HG02852 (cell line): ENCODE measurements around the gene FHOD3.
A peak's percentile ranks its signal among the peaks of the same experiment; 100 is the strongest.
"Not testable (repeated sequence)": the region's sequence is repeated elsewhere in the genome, so short reads cannot be mapped to it uniquely, and the experiment has no call there.

Experiments used
- ATAC-seq: cut with Tn5 transposase; IDR thresholded peaks from one replicate; pipeline ENCODE4 v1.9.1; 2021; ENCODE audit warnings: mild to moderate bottlenecking, moderate library complexity; ENCODE audit not compliant: unreplicated experiment

Gene FHOD3

DNA sequence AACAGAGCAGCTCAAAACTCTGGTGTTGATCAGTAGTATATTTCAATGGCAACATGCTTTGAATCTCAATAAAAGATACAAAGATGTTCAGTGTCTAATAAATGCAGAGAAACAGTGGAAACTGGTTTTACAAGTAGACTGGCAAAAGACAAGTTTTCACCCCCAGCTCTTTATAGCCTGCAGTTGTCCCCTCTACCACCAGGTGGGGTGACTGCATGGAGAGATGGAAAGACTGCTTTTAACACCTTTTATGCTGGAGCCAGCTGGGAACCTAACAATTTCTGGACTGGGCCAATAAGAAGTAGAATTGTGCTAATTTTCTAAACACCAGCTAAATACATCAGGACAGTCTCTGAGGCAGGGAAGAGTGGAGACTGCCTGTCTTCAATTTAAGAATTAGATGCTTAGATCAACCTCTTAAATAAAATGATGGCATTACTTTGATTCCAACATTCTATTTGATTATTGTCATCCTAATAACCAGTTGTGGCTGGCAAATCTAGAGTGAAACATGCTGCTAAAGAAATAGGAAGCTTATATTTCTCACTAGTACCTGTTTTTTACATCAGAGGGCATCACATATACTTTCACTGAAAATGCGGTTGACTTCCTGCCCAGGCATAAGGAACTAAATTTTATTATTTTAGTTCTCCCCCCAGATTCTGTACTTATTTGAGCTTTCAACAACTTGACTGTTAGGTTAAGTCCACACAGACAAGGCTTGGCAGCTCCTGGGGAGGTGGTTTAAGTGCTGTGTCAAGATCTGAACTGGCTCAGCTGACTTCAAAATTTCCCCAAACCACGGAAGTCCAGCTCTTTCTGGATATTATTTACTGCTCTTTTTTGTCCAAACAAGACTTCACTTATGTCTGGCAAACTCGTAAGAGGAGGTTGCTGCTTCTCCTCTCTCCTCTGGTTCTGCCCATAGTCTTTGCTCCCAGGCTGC is 390.8 kb downstream of the FHOD3 start:
- peak; percentile 56 for ATAC-seq

DNA sequence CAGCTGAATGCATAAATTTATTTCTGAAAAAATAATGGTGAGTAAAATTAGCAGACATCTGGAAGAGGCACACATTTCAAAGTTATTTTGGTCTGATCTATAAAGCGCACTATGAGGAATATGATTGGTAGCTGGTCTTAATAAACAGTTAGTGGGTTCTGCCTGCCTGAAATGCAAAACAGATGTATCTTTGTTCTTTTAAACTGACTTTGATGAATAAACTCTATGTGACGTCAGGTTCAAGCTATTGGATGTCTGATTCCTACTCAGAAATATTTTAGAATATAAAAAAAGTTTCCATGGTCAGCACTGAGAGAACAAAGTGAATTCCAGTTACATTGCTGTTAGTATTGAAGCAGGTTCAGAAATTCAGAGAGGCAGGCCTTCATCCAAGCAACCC is 394.9 kb downstream of the FHOD3 start:
- no peak for ATAC-seq

DNA sequence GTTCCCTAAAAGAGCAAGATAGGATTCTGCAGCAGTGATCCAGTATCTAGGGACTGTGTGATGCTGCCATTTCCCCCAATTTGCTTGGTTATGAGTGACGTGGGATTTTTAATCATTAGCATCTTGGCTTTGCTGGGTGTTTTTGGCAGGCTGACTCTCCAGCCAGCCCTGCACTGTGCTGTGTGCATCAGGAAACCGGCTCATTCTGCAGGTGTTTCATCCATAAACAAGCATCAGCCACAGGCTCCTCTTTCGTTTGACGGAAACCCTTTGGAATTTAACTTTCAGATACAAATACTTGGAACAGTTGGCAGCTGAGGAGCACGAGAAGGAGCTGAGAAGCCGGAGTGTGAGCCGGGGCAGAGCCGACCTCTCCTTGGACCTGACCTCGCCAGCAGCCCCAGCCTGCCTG is 395.4 kb downstream of the FHOD3 start:
- no peak for ATAC-seq

DNA sequence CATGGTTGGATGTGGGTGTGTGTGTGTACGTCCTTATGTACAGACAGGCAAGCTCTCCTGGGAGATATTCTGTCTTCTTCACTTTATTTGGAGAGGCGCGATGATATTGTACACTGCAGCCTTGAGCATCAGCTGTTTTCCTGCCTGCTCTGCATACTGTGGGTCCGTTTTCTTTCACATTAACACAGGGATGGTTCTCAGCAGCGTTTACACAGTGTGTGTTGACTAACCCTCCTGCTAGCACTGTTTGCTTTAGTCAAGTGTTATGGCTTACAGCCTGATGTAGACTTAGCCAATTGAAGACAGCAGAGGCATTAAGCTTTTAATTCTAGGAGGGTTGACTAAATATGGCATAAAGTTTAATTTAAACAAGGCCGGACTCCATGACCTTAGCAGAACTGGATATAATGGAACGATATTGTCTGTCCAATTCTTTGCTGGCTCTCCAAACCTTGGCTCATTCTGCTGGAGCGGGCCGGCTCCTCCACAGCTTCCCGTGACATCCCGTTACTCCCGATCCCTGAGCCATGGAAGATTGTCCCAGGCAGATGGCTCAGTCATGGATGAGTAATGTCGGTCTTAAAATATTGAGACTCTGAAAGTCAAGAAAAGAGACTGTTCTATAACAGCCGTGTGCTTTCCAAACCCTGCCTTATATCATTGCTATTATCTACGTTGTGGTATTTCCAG is 396.6 kb downstream of the FHOD3 start:
- no peak for ATAC-seq

DNA sequence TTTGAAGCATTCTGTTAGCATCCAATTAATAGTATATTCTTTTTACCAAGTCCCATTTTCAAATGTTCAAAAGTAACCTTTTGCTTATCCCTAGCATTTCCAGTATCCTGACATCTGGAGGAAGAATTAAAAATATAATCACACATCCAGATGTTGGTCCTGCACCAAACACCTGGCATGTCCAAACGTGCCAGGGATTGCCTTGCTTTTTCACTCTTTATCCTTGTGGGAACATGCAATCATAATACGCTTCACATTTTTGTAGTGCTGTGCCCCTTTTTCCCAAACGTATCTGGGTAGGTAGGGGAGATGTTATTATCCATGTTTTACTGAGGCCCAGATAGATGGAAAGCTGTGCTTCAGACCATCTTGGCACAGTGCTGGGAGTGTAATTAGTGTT is 398.3 kb downstream of the FHOD3 start:
- no peak for ATAC-seq

DNA sequence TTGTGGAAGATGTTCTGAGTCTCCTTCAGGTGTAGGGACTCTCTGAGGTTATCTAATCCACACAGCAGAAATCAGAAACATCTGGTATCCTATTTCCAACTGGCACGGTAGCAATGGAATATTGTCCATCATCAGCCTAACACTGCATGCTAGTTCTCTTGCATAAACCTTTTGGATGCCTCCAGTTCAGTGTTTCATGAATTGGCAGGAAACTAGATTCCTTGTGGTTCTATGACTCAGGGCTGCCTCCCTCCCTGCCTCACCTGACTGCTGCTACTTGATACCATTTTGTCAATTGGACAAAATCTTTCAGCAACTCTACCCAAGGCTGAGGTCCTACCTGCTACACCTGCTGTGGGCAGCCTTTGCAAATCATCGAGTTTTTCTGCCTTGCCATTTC is 400.4 kb downstream of the FHOD3 start:
- ATAC-seq = no peak

DNA sequence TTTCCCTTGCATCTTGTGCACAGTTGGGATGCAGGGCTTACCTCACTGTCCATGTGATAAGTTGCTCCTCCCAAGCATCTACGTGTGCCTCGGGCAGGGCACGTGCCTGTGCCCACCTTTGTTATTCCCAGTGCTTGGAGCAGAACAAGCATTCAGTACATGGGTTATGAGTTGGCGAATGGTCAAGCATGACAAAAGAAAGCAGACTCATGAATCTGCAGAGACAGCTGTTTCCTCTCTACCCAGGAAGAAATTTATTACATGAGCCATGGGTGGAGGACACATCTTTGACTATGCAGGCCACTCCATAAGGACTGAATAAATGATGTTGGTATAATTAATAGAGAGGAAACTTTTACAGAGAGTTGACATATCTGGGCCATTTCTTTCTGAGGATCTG is 403.4 kb downstream of the FHOD3 start:
- ATAC-seq = no peak

DNA sequence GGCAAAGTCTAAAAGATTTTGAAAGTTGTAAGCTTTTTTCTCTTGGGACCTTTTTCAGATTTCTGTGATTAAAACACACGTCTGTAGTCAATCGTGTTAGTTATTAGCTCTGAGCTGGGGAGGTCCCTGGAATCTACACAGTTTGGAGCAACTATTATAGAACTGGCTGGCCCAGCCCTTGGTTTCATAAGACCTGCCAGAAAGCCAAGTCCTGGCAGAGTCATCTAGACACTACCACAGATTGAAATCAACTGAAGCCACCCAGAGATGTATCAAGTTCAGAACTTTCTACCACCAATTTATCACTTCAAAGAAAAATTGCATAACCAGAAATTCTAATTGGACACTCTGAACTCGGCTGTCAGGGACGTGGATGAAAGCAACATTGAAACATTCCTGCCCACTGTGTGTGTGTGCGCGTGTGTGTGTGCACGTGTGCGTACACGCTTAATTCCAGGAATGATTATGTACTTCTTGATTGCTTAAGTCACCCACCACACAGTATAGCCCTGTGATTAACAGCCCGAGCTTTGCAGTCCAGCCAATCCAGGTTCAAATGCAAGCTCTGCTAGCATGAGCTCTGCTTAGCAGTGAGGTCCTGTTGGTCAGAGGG is 405.0 kb downstream of the FHOD3 start:
- ATAC-seq = no peak

DNA sequence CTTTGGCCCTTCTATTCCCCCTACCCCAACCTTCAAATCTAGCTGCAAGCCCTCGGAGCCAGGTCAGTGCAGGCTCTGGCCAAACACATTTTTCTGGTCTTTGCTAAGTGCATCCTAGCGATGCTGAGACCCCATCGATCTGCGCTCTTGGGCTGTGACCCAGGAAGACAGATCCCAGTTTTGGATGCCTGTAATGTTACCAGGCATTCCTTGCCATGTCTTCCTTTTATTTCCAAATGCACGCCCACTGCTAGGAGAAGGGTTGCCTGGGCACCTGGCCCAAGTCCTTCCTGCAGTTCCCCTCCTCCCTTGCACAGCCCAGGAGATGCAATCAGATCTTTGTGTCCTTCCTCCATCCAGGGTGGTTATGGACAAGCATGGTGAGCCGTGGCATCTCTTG is 406.6 kb downstream of the FHOD3 start:
- ATAC-seq = no peak

DNA sequence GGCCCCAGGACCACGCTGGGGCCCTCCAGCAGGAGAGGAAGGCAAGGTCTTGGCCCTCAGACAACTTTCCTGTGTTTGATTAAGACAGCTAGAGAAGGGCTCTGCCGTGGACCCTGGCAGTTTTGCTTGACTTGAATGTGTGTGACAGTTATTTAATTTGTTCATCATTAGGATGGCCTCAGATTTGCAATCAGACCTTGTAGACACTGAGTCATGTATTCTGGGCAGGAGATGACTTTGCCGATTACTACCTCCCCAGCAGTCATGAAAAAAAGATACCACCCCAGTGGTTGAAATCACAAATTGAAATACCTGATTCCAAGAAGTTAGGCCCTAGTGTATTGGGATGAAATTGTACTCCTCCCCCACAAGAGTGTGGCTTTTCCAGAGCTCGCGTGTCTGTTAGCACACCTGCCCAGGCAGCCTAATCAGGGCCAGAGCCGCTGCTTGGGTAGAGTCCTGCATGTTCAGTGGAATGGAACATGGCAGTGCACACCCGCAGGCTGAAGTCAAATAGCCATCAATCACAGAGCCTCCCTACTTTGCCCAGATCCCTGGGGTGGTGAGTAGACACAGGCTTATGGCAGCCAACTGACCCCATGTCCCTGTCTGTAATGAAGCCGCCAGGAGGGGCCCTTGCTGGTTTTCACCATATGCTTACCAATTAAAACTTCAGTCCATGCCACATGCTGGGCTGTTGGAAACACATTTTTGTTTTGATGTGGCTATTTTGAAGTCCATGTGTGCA is 408.8 kb downstream of the FHOD3 start:
- no peak for ATAC-seq

DNA sequence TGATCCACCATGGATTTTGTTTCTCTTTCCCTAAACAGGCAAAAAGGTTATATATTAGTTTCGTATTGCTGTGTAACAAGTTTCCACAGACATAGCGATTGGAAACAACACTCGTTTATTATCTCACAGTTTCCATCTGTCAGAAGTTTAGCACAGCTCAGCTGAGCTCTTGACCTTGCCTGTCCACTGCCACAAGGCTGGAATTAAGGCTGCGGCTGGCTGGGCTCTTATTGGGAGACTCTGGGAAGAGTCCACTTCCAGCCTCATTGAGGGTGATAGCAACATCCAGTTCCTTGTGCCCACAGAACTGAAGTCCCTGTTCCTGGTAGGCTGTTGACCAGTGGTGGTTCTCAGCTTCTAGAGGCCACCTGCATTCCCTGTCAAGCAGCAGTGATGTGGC is 410.9 kb downstream of the FHOD3 start:
- ATAC-seq = no peak

DNA sequence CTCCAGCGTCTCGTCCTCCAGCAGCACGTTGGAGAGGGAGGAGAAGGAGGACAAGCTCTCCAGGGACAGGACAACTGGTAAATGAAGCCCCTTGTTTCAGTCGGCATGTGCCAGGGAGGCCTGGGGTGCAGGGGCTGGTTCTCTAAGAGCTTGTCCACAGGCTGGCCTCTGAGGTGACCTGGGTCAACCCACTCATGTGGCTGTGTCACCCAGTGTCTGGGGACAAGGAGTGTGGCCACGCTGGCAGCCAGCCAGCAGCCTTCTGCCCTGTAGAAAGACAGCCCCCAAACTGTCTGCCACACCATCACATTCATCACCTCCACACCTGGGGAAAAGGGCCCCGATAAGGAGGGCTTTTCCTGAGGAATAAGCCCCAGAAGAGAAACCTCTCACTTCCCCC is 411.8 kb downstream of the FHOD3 start:
- no peak for ATAC-seq

DNA sequence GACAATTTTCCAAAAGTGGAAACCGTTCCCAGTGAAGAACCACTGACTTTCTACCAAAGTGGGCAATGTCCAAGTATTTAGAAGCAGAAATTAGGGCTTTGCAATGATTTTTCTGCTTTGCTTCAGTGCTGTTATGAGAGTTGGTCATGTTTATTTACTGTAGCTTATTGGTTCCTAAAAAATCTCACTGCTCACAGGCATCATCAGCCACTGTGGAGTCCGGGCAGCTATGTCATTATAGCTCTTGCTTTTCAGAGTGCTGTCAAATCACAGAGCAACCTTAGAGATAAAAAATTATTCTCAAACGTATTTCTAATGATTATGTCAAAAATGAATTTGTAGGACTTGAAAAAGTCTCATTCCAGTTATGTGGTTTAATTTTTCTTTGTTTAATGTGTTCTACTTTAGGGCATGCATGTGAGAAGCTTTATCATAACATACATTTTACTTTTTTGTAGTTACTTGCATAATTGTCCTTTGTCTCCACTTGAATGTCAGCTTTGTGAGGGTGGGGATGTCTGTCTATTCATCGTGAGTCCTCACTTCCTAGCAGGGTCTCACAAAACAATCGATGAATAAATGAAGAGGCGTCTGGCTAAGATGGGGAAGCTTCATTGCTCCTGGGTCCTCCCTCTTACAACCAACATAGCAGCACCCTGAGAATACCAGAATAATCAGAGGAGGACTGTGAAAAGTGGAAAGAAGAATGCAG is 413.7 kb downstream of the FHOD3 start:
- no peak for ATAC-seq

DNA sequence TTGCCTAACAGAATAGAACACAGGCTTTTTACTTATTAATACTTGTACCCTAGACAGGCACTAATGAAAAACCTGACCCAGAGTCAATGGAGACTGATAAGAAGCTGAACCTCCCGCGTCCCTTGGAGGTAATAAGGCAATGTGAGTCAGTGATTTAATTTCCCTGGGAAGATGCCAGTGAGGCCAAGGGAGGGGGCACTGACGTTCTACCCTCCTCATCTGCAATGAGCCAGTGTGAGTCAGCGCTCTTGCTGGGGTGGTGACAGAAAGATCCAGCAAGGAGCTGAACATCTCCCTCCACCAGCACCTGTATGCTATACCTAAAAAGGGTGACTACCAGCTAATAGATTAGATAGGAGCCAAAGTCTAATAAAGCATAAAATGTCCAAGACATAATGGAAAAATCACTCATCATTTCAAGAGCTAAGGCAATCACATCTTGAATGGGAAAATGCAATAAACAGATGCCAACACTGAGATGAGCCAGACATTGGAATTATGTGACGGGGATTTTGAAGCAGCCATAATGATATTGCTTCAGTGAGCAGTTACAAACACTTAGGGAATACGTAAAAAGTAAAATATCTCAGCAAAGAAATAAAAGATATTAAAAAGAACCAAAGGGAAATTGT is 414.4 kb downstream of the FHOD3 start:
- ATAC-seq = no peak

DNA sequence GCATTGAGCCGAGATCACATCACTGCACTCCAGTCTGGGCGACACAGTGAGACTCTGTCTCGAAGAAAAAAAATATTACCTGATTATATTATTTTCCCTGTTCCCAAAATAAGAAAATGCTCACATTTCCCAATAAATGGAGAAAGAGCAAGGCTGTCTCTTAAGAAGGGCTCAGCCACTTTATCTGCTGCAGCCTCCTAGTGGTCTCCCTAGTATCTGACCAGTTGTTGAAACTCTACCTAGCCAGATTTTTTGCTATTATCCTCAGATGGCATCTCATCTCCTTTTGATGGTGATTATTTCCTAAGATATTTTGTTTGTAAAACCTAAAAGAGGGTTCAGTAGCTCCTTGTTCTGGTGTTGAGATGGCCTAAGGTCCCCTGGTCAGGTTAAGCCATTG is 417.0 kb downstream of the FHOD3 start:
- no peak for ATAC-seq

DNA sequence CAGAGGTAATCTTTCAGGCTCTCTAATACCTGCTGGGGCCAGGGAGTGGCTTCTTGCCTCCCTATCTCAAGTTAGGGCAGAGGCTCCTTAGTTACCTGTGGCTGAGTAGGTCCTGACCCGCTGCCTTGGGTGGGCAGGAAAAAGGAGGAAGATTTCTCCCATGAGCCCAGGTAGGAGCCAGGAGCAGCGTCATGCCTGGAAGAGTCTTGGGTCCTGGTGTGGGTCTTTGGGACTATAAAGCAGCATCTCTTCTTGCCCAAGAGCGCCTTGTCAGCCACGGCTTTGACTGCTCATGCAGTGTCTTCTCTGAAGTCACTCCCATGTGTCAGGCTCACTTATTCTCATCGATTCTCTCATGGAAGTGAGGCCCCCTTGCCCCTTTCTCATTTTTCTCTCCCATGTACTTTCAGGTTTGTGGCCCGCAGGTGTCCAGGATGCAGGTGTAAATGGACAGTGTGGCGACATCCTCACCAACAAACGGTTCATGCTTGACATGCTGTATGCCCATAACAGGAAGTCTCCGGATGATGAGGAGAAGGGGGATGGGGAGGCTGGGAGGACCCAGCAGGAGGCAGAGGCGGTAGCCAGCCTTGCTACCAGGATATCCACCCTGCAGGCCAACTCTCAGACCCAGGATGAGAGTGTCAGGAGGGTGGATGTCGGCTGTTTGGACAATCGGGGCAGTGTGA is 420.1 kb downstream of the FHOD3 start:
- ATAC-seq = no peak

DNA sequence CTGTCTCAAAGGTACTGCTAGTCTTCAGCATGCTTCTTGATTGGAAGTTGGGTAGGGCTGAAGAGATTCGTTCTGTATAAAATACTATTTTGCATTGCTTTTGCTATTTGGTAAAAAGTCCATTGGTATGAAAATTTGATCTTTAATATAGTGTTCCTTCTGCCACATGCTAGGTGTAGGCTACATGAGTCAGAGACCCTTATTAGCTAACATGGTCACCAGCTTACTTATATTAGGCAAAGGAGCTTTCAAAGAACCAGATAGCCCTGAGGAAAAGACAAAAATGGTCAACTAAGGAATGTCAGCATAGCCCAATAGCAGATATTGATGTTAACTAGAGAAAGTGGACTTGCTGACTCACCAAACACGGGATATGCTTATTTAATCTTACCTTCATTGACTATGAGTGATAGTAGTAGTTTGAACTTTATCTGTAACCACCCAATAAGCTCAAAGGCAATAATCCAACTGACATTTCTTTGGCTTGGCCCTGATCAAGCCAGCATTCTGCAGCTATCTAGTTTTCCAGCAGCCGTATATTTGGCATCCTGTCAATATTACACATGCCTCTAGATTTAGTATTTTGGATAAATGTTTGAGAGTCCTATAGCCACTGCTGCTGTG is 421.3 kb downstream of the FHOD3 start:
- no peak for ATAC-seq

DNA sequence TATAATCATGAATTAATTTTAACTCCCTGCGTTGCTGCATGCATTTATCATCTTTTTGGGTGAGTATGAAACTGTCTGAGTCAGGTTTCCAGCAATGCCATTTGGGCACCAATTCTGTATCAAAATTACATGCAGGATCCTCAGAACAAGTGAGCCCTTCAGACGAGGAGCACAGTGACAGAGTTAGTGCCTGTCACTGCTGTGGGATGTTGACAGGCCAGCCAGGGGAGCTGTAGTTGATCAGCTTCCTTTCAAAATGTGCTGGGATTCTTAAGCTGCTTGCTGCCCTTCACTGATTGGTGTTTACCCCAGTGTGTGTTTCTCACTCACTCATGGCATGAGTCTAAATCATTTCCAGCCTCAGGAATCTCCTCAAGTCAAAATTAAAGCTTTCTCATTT is 422.1 kb downstream of the FHOD3 start:
- no peak for ATAC-seq

DNA sequence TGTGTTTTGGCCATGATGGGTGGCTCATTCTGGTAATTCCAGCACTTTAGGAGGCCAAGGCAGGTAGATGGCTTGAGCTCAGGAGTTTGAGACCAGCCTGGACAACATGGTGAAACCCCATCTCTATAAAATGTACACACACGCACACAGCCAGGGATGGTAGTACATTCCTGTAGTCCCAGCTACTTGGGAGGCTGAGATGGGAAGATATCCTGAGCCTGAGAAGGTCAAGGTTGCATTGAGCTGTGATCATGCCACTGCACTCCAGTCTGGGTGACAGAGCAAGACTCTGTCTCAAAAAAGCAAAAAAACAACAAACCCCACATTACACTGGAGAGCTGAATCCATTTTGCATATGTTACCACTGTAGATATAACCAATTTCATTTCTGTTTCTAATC is 423.8 kb downstream of the FHOD3 start:
- not testable (repeated sequence) for ATAC-seq
